GM12878 (cell line): ENCODE results near the gene PCSK5. TPM values are rescaled to one million over a fixed set of nuclear protein-coding genes. Genes with fewer than 3 reads are reported as not detected.

Experiments used
- ATAC-seq: fragments of 200-7000 bp; cut with Tn5 transposase; 3 replicates; pipeline ENCODE4 v1.9.1; 2020; ENCODE audit warnings: mild to moderate bottlenecking, moderate library complexity
- BruUV-seq: library from RNA; stranded (reverse); fragments of 400-500 nt; replicated peaks from 2 replicates; lab custom pipeline; 2021; lab: Mats Ljungman, UMichigan
- CTCF ChIA-PET: fragments of 300-600 bp; sonication (Branson Sonifier 250); formaldehyde crosslinking; extraction: SDS; loops from one replicate; lab custom pipeline; 2021; ENCODE audit warnings: inconsistent platforms; lab: Yijun Ruan, JAX
- POLR2A ChIA-PET: fragments of 350-600 bp; formaldehyde crosslinking; extraction: SDS; loops from one replicate; lab custom pipeline; 2021; ENCODE audit warnings: inconsistent platforms; lab: Charles Lee
- RAD21 ChIA-PET: fragments of 300-600 bp; sonication (Branson Sonifier 250); formaldehyde crosslinking; loops from one replicate; lab custom pipeline; 2023; ENCODE audit warnings: antibody characterized with exemption; ENCODE audit not compliant: unreplicated experiment; lab: Charles Lee
- SMC1A ChIA-PET: fragments of 300-600 bp; sonication (Branson Sonifier 250); formaldehyde crosslinking; loops from one replicate; lab custom pipeline; 2023; ENCODE audit not compliant: unreplicated experiment, uncharacterized antibody; lab: Charles Lee
- DNase-seq: peaks from one replicate; pipeline ENCODE4 v3.0.0-alpha.2; 2011; ENCODE audit warnings: low read depth, low spot score
- FAIRE-seq: peaks from 3 replicates; lab custom pipeline; 2011; peaks lifted over from hg19 to GRCh38; lab: Jason Lieb, UNC
- H2AFZ ChIP-seq: 2 replicates; pipeline ENCODE4 v1.6.0; 2011; ENCODE audit warnings: low read depth, low read length, control low read depth; ENCODE audit not compliant: control insufficient read depth
- H3K27ac ChIP-seq: 2 replicates; pipeline ENCODE4 v1.5.1; 2011; ENCODE audit warnings: control low read depth; ENCODE audit not compliant: control insufficient read depth, insufficient read depth
- H3K27me3 ChIP-seq, 2 experiments: replicated peaks in 1 of 2; 2 replicates each; pipeline versions ENCODE4 v1.6.0 to v1.6.1; 2011; ENCODE audit warnings: low read length in 1 of 2; ENCODE audit not compliant: control insufficient read depth in 2 of 2, insufficient read depth in 2 of 2
- H3K36me3 ChIP-seq, 2 experiments: 2 replicates each; pipeline ENCODE4 v1.5.1; 2011; ENCODE audit warnings: low read length in 1 of 2; ENCODE audit not compliant: control insufficient read depth in 2 of 2, insufficient read depth in 2 of 2
- H3K4me1 ChIP-seq: 2 replicates; pipeline ENCODE4 v1.6.1; 2011; ENCODE audit warnings: mild to moderate bottlenecking, low read length, moderate library complexity, mixed read lengths; ENCODE audit not compliant: control insufficient read depth, insufficient read depth
- H3K4me2 ChIP-seq: 2 replicates; pipeline ENCODE4 v1.6.0; 2011; ENCODE audit warnings: control low read depth; ENCODE audit not compliant: control insufficient read depth, insufficient read depth
- H3K4me3 ChIP-seq: fragments of 200-600 bp; sonication (generic); 2 replicates; pipeline ENCODE4 v1.5.1; 2016
- H3K79me2 ChIP-seq: 2 replicates; pipeline ENCODE4 v1.6.0; 2011; ENCODE audit warnings: low read length; ENCODE audit not compliant: control insufficient read depth, insufficient read depth
- H3K9ac ChIP-seq: 2 replicates; pipeline ENCODE4 v1.8.0; 2011; ENCODE audit warnings: low read length, control low read depth, mixed read lengths; ENCODE audit not compliant: control insufficient read depth, insufficient read depth
- H3K9me3 ChIP-seq: replicated peaks from 3 replicates; pipeline ENCODE4 v1.5.1; 2011; ENCODE audit warnings: mild to moderate bottlenecking, low read length; ENCODE audit not compliant: control insufficient read depth, insufficient read depth
- H4K20me1 ChIP-seq: 2 replicates; pipeline ENCODE4 v1.6.0; 2011; ENCODE audit not compliant: control insufficient read depth, insufficient read depth
- ETV6 ChIP-seq, 2 experiments: fragments of 450-650 bp in 1 of 2; IDR thresholded peaks in 1 of 2; conservative IDR thresholded peaks in 1 of 2; 2 replicates each; pipeline ENCODE4 v1.6.1; 2014; ENCODE audit warnings: antibody characterized with exemption in 1 of 2, borderline replicate concordance in 1 of 2, low read depth in 1 of 2, mild to moderate bottlenecking in 1 of 2, moderate library complexity in 1 of 2
- MYC ChIP-seq: IDR thresholded peaks from 2 replicates; pipeline ENCODE4 v1.6.1; 2011; ENCODE audit warnings: mild to moderate bottlenecking, low read length, moderate library complexity, inconsistent platforms; ENCODE audit not compliant: insufficient read depth, insufficient replicate concordance, insufficient read length, severe bottlenecking
- NRF1 ChIP-seq: conservative IDR thresholded peaks from 2 replicates; pipeline ENCODE4 v1.6.1; 2011; ENCODE audit warnings: mild to moderate bottlenecking, low read depth, low read length, improper control_type of control experiment
- PML ChIP-seq: IDR thresholded peaks from 2 replicates; pipeline ENCODE4 v1.6.1; 2012; ENCODE audit warnings: low read length, inconsistent platforms
- SP1 ChIP-seq: IDR thresholded peaks from one replicate; pipeline ENCODE4 v1.6.1; 2011; ENCODE audit warnings: low read depth, low read length
- ZBTB11 ChIP-seq: fragments of 450-650 bp; formaldehyde crosslinking; IDR thresholded peaks from 2 replicates; pipeline ENCODE4 v1.5.0; 2022; ENCODE audit warnings: mild to moderate bottlenecking, missing genetic modification characterization
- WGBS: methylation state at CpG from one replicate; pipeline ENCODE4 v1.1.6; 2016; ENCODE audit warnings: low lambda C conversion rate; ENCODE audit not compliant: insufficient replicate concordance, insufficient coverage; ENCODE audit errors: missing lambda C conversion rate; 5-methylcytosine and 5-hydroxymethylcytosine counted together
- in situ Hi-C: fragments of 300-500 bp; cut with MboI; formaldehyde crosslinking; loops from 9 replicates; pipeline ENCODE4 v1.14.3; 2018; ENCODE audit warnings: mixed read lengths
- intact Hi-C: fragments of 100-400 bp; cut with micrococcal nuclease; formaldehyde crosslinking; loops from one replicate; pipeline ENCODE4 v1.14.2; 2022; ENCODE audit not compliant: unreplicated experiment
- polyA plus RNA-seq, 11 experiments: library from polyadenylated mRNA; depleted of rRNA in 4 of 11; unstranded in 6 of 11; stranded (reverse) in 5 of 11; fragments of >200 nt; fragmentation: Nextera tagmentation in 4 of 11; fragmentation: Illumina TruSeq in 1 of 11; extraction: Ambion mirVana in 4 of 11; extraction: Trizol in 1 of 11; gene quantifications; 1 replicate in 1 of 11; 2 replicates in 10 of 11; pipeline versions ENCODE4 v1.2.1 to v1.2.3, GENCODE V29; 2011 to 2016; ENCODE audit warnings: inconsistent platforms in 2 of 11, missing spikeins in 2 of 11, low read depth in 1 of 11
- total RNA-seq, 4 experiments: library from RNA; depleted of rRNA in 3 of 4; stranded (reverse); fragments of >200 nt in 3 of 4; fragmentation: Illumina TruSeq in 1 of 4; extraction: Trizol in 1 of 4; gene quantifications; 2 replicates each; pipeline versions ENCODE4 v1.2.1 to v1.2.3, GENCODE V29; 2013 to 2021

PCSK5 gene
- total and polyA plus RNA-seq, 10 of the 15 experiments (the other 5 are each of a cell fraction or from before 2014, with no cell fraction given): 0.01 to 0.13 (median 0.04) TPM; not detected in 3

- no peaks in the 10 kb centered on the region for H3K79me2 ChIP-seq
- intact Hi-C loops (no loop called here), in situ Hi-C loops (no loop called here)
- no peaks in the 10 kb centered on the region for H3K27me3 ChIP-seq
- H3K4me2 ChIP-seq: no peak overlapping the region
- POLR2A ChIA-PET: no interaction called here
- H3K27ac ChIP-seq: no peak overlapping the region
- no peak for ATAC-seq
- CTCF ChIA-PET: no interaction called here
- DNase-seq: no peak
- SMC1A ChIA-PET: no interaction called here
- 46% methylated on average over 3 of the region's 3 CpGs for WGBS
- H3K4me1 ChIP-seq: no peaks in the 10 kb centered on the region
- FAIRE-seq: no peak
- no peak overlapping the region for H3K4me3 ChIP-seq
- TF ChIP-seq ZBTB11 (CRISPR knock-in tag): no peak
- no peak for TF ChIP-seq ETV6 (conservative IDR thresholded peaks at IDR 0.05 in 1 of 2, IDR thresholded peaks at IDR 0.05 in 1 of 2; ENCODE audit: borderline replicate concordance in 1 of 2, low read depth in 1 of 2)
- TF ChIP-seq PML: no peak
- TF ChIP-seq NRF1: no peak
- no peak for TF ChIP-seq SP1
- no peak for TF ChIP-seq MYC
- BruUV-seq: no TSS peak
- H3K9ac ChIP-seq: no peak overlapping the region
- no peaks in the 10 kb centered on the region for H3K36me3 ChIP-seq
- no peaks in the 10 kb centered on the region for H4K20me1 ChIP-seq
- H2AFZ ChIP-seq: no peak overlapping the region
- H3K9me3 ChIP-seq: no peaks in the 10 kb centered on the region
- RAD21 ChIA-PET: no interaction called here
Measured at GRCh38 chr9:76116913-76117312, 226.4 kb downstream of the PCSK5 start.
